GM13977 (cell line): ENCODE results near the gene VN1R5.

Experiments used
- DNase-seq: peaks from one replicate; pipeline ENCODE4 v3.0.0; 2012; ENCODE audit warnings: low spot score
- CTCF ChIP-seq: IDR thresholded peaks from 2 replicates; pipeline ENCODE4 v1.5.1; 2012; ENCODE audit warnings: mild to moderate bottlenecking, control low read depth; ENCODE audit not compliant: insufficient read depth; ENCODE audit errors: extremely low read depth, missing control alignments
- in situ Hi-C: fragments of 300-500 bp; cut with MboI; formaldehyde crosslinking; loops from one replicate; pipeline ENCODE4 v1.12.0; 2022; ENCODE audit warnings: low sequenced_read_pairs, low pct_unique_long_range_greater_than_20kb, mixed read lengths, inconsistent platforms; ENCODE audit not compliant: unreplicated experiment

The VN1R5 gene

GRCh38 chr1:247295274-247295684 is 39.4 kb downstream of the VN1R5 start:
- no peak for DNase-seq
- TF ChIP-seq CTCF, result no peak
- in situ Hi-C loops, result no loop called here

- no peak for DNase-seq
- TF ChIP-seq CTCF, result no peak
- in situ Hi-C loops, result no loop called here
Measured at GRCh38 chr1:247295746-247296145, 39.9 kb downstream of the VN1R5 start.

- TF ChIP-seq CTCF, result no peak
- in situ Hi-C loops, result no loop called here
- DNase-seq, result no peak
Measured at GRCh38 chr1:247296599-247297180, 40.8 kb downstream of the VN1R5 start.

- in situ Hi-C loops, result no loop called here
- TF ChIP-seq CTCF, result no peak
Measured at GRCh38 chr1:247297263-247298123, 41.6 kb downstream of the VN1R5 start.

GRCh38 chr1:247298124-247298481 is 42.2 kb downstream of the VN1R5 start:
- in situ Hi-C loops, result no loop called here
- no peak for DNase-seq
- TF ChIP-seq CTCF, result no peak

More at GRCh38 chr1:247297263-247298123, 41.6 kb downstream of the VN1R5 start:
- DNase-seq, result no peak

- in situ Hi-C loops, result no loop called here
- DNase-seq, result no peak
- TF ChIP-seq CTCF, result no peak
Measured at GRCh38 chr1:247298701-247299100, 42.8 kb downstream of the VN1R5 start.
